GM21367 (cell line): ENCODE measurements around the gene NEGR1.

Experiments used
- ATAC-seq: cut with Tn5 transposase; IDR thresholded peaks from one replicate; pipeline ENCODE4 v1.9.1; 2021; ENCODE audit not compliant: unreplicated experiment

Gene NEGR1

DNA sequence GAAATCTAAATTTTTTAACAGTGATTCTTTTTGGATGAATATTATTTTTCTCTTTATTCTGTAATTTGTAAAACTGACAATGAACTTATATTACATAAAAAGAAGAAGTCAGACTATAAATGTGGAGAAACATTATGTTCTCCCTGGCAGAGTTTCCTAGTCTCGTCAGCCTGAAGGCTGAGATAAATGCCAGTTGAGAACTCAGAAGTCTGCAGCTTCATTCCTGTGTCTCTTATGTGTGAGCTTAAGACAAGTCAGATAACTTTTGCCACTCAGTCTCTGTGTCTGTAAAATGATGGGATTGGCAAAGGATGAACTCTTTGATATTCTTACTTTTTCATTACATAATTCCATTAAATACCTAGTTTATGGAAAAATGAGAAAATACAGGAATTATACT lies 632.7 kb downstream of the NEGR1 start:
- no peak for ATAC-seq

DNA sequence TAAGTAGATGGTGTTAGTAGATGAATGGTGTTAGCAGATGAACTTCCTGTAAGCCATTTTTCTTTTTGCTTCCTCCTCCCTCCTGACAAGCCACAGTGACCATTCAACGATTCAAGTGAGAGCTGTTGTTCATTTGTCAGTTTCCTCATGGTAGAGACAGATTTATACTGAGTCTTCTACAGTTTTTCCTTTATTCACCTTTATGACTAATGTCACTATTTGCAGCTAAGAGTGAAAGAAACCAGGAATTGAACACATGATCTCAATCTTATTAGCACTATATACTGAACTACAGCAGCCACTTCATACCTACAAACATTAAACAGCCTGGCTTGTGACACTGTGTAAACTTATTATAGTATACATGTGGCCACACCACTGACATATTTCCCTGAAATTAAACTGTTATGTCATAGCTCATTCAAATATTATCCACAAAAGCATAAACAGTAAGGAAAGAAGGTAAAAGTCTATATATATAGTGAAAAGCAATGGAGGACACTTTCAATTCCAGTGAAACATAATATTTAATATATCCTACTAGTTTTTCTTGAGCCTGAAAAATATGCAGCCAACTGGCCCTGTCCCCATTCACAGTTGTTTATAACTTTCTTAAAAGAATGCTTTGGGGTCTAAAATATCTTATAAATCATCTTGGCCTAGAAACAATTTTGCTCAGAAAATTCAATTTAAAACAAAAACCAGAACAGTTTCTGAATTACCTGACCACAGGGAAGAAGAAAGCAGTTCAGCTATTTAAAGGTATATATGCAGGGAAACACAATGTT lies 634.6 kb downstream of the NEGR1 start:
- no peak for ATAC-seq

DNA sequence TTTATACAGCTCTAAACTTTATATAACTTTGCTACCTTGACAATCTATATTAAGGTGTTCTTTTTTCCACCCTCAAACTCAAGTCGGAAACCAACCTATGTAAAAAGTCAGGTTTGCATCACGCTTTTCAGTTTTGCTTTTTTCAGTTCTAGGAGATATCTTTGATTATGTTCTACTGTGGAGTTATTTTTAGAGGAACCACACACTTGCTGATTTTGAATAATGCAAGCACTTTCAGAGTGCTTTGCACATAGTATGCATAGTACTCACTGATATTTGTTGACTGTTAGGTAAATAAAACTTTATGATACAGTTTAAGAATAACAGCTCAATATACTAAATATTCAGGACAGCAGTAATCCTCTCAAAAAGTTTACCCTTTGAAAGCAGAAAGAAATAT lies 637.3 kb downstream of the NEGR1 start:
- ATAC-seq, result no peak

DNA sequence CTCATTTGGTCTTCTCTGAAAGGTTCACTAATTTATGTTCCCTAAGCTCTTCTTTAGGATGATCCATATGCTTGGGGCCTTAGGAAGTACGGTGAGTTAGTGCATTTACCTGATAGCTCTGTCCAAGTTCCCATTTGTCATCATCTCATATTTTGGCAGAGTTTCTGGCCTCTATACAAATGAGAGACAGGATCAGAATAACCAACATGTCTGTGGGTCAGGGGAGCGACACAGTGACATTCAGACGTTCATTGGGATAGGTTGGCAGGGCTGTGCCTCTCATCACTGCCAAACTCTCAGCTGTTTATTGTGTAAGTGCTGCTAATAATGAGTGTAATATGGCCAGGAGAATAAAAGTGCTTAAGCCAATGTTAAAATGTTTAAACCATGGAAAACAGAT lies 640.4 kb downstream of the NEGR1 start:
- ATAC-seq, result no peak

DNA sequence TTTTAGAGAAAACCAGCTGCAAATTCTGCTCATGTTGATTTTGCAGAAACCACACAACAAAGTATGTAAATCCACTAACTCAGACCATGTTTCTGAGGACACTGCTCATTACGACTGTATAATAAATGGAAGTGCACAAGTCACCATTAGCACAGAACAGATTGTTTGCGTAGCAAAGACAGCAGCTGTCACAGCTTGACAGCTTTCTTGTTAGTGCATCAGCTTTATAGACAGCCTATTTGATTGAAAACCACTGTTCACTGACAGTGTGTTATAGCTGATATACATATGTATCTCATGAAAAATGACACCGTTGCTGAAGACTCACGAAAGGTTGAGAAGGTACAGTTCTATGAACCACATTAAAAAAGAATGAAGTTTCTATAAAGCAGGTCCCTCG lies 641.3 kb downstream of the NEGR1 start:
- ATAC-seq, result no peak

DNA sequence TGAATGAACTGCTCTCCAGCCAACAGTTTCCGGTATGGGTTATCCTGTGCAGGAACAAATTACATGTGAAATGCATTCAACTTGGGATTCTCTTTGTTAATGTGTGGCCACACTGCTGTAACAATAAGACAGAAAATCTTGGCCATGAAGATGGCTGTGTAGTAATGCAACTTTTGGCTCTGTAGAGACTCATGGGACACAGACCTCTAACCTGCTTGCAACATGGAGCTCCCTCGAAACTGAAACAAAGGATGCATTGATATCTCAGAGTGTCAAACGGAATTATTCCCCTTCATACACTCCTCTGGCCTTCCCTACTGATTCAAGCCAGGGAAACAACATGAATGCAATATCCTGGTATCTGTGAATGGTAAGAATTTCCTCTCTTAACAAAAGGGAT lies 642.2 kb downstream of the NEGR1 start:
- no peak for ATAC-seq

DNA sequence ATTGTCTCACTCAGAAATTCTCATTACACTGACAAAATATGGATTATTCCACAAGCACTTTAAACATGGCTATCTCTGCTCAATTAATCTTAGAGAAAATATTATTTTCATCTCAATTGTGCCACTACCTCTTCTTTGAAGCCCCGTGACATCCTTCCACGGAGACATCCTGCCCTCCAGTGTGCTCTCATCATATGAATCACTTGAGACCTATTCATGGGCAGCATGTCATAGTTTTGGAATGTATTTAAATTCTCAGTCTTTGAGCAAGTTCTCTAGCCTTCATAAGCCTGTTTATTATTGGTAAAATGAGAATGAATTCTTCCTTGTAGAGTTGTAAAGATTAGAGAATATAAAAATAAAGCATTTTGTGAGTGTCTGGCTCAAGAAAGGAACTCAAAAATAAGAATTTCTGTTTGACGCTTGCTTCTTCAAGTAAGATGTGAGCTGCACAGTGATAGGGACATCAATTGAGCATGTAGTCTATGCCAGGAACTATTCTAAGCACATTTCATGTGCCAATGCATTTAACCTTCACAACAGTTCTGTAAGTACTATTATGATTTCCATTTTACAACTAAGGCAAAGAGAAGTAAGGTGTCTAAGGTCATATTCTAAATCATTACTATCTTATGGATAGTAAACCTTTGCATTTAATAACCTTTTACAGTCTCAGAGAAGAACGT lies 644.1 kb downstream of the NEGR1 start:
- no peak for ATAC-seq

DNA sequence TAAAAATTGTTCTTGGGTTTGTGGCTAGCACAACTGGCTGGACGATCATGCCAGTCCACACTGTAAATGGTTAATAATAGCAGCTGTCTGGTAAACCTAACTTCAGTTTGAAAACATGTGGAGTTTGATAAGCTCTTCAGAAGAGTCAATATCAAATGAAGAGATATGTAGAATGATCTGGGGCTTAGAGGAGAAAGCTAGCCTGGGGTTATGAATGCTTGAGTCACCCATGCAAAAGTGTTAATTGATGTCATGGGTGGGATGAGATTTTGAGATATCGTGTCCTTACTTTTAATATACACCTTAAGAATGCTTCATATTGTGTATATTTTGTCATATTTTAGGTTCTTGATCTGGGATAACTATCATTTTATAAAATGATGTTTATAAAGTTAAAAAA lies 646.8 kb downstream of the NEGR1 start:
- ATAC-seq, result no peak

DNA sequence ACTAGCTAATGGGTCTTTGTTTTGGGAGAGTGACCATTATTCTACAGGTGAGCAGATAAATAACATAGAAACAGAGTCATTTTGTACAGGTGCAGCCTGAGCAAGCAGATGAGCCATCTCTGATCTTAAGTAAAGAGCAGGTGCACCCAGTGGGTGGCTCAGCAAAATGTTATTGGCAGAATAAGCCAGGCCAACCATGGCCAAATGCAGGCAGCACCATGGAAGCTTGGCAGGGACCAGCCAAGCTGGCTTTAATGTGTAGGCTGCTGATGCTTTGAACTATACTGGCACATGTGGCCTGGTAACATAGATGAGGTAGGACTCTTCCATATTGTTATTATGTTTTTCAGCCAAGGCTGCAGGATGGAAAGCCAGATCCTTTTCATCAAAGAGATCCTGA lies 648.2 kb downstream of the NEGR1 start:
- no peak for ATAC-seq

DNA sequence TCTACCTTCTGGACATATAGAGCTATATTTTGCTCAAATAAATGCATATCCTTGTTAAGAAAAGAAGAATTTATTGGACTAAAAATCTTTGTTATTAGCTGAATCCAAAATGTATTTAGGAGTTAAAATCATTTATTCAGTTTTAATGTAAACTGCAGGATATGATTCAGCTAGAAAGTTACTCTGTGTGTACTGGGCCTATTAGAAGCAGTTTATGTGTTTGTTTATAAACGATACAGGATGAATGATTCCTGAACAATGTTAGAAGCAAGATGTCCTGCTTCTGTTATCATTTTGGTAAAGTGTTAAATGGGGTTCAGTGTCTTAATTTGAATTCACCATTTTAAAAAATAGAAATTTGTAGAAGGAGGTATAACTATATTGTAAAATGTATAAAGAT lies 652.3 kb downstream of the NEGR1 start:
- no peak for ATAC-seq

DNA sequence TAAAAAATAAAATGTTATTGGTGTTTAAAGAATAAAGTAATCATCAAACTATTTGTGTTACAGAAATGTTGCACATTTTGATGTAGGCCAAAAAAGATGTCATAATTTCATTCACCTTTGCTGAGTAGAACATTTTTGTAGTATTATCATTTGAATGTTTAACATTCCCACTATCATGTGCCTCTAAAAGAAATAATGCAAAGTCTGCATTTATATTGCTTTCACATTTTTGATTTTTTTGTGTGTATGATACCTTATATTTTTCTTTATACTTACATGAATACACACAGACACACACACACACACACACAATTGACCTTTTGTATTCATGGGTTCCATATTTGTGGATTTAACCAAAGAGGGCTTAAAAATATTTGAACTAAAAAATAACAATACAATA lies 657.3 kb downstream of the NEGR1 start:
- no peak for ATAC-seq

DNA sequence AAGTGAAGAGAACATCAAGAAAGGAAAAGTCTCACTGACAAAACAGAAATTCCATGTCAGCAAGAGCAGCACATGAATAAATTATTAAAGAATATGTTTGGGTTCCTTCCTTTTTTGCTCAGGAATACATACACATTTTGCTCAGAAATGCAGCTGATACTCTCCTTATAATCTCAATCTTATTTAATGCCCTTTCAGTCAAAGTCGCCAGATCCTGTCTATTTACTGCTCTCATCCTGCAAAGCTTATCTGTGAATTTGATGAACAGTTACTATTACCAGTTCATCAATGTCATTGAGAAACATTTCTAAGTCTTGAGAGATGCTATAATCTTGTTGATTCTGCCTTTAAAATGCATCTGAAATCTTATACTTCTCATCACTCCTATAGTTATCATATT lies 658.5 kb downstream of the NEGR1 start:
- ATAC-seq, result no peak

DNA sequence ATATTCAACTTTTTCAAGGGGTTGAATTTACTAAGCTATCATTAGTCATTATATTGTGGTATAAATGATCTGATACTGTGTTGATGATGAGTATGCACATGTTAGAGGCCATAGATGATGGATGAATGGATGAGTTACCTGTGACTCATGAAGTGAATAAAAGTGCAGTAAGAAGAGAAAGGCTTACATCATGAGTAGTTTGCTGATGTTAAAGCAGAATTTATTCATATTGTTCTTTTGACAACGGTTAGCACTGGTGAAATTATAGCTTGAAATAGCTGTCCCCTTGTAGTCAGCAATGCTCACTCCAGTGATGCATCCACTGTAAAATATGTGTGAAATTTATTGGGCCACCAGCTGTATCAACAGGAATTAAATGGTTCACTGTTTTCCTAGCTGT lies 660.6 kb downstream of the NEGR1 start:
- ATAC-seq, result no peak

DNA sequence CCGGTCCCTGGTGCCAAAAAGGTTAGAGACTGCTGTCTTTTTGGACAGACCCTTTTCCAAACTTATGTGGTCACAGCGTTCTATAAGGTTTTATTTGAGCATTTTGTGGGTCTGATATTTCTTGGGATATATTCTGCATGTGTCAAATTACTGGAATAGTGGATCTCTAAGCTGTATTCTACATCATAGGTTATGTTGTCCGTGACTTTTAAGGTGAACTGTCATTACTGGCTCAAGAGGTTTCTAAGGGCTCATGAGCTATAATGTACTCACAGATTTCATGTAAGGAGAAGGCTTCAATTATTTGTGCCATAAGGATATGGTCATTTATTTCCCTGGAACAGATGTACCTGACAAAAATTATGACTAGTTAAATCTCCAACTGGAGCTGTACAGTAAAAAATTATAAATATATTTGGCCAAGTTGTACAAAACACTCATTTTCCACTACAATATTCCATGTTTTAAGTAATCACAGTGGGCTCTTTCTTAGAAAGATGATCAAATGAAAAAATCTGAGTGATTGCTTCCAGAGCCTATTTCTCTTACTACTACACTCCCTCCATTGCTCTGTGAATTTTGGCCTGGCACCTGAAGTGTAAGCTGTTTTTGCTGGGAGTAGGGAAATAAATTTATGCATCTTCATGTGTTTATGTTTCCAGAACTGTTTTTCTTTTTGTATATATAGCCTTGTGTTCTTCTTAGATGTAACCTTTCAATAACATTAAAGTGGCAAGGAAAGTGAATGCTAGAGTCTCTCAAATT lies 663.4 kb downstream of the NEGR1 start:
- ATAC-seq, result no peak

DNA sequence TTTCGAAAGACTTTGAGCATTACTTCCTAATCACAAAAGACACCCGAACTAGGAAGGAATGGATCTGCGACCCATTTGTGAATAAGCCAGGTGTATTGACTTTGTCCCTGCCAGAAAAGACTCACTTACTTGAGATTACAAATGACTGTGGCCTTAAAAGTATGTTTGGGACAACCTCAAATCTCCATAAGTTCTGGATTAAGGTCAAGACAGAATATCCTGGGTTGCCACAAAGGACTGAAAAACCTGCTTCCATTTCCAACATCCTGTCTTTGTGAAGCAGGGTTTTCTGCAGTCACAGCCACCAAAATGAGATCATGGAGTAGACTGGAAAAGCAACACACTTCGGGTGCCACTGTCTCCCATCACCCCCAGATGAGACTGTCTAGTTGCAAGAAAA lies 664.1 kb downstream of the NEGR1 start:
- ATAC-seq, result no peak

DNA sequence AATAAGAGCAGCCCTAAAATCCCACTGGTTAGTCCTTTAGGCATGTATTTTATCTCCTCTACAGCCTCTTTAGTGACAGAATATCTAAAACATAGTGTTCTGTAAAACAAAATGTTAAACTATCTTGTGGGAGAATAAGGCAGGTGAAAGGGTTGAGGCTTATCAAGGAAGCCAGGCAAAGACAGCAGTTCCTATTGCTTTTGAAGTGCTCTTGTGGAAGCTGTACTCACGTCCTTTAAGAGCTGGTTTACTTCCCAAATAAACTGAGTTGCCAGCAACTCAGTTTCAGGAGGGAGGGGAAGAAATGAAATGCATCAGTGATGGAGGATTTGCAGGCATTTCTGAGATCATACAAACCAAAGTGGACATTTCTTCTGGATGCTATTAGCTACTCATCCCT lies 671.9 kb downstream of the NEGR1 start:
- no peak for ATAC-seq

DNA sequence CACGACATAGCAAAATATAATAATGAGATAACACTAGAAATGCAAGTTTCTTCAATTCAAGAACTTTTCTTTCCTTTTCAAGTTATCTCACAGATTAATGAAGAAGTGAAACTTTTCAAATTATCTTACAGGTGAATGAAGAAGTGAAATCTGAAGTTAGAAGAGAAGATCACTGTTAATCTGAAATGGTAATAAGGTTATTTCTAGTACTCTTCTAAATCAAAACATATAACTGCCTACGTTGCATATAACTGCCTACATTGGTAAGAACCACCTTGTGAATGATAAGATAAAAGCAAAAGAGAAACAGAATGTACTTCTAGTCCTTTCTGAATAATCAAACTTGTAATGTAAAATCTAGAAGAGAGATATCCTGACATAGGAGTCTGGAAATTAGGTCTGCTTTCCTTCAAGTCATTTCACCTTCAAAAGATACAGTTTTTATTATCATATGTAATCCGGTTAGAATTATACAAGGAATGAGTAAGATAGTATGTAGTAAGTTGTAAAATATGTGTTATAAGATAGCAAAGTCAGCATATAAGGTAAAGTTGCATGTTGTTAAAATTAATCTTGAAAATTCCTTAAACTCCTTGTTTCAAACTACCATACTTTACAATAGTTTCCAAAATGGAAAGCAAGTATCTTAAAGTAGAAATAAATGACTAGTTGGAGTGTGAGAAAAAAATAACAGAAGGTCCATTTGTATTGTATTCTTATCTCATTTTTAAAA lies 679.1 kb downstream of the NEGR1 start:
- no peak for ATAC-seq

DNA sequence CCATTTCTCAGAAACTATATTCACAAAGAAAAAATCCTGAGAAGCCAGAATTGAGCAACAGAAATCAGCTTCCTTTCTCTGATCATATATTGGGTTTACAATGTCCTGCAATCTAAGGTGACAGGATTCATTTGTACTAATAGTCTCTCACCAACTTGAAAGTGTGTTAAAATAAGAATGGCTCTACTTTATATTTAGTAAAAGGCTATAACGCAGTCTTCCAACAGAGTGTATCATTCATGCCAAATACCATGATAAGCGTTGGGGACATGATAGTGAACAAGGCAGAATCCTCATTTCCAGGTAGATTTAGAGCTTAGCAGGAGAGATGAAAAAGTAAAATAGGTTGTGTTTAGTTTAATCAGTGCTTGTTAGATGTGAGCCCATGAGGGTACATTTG lies 682.3 kb downstream of the NEGR1 start:
- no peak for ATAC-seq

DNA sequence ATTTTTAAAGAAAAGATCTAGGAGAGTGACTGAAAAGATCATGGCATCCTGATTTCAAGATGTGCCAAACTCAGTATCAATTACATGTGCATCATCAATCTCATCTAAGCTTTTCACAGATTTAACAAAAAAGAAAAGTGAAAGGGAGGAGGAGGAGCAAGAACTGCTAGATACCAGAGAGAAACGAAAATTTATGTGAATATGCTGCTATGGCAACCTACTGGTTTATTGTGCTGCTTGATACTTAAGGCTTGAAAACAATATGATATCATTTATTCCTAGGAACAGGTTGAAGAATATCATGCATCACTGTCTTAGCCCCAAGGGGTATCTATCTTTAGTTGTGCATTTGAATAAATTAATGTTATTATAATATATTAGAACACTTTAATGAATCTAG lies 683.0 kb downstream of the NEGR1 start:
- ATAC-seq, result no peak

DNA sequence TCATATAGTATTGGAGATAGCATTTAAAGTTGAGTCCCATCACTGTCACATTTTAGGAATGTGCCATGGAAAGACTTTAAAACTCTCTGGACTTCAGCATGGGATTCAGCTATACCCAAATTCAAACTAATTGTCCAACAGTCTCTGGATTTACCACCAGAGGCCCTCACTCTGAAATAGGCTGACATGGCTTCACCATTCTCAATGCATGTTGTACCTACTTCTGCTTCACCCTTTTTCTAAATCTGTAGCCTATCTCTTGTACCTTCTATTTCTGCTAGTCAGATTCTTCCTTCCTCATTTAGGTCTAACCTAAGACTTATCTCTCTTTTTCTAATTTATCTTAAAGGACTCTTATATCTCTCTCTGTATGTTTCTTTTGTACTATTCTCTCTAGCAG lies 688.8 kb downstream of the NEGR1 start:
- ATAC-seq, result no peak

DNA sequence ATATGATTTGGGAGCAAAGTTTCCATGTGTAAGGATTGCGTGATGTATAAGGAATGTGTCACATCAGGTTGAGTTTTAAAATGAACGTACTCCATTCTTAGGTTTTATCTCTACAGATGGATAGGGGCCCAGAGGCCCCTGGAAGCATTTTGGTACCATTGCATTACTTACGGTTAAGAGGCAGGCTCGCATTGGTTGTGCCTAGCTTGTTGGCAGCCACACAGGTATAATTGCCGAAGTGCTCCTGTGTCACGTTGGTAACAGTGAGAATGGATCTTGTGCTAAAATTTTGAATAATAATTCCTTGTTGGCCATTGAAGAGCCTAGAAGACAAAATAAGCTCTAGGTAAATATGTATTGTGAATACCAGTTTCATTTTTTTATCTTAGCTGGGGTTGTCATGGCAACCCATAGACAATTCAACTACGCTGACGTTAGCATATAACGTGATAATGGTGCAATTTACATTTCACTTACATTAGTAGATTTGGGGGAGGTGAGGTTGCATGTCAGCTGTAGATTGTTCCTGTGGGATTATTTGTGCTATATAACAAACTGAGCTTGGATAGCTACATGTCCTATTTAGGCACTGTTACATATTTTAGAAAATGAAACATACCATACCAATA lies 689.6 kb downstream of the NEGR1 start:
- no peak for ATAC-seq
